Measurements from ENCODE around the gene SPATA2L. TPM values are rescaled to one million over a fixed set of nuclear protein-coding genes. Genes with fewer than 3 reads are reported as not detected.

SPATA2L gene
- total RNA-seq, 1 experiment from 2014 or later: 9.5 TPM

DNA sequence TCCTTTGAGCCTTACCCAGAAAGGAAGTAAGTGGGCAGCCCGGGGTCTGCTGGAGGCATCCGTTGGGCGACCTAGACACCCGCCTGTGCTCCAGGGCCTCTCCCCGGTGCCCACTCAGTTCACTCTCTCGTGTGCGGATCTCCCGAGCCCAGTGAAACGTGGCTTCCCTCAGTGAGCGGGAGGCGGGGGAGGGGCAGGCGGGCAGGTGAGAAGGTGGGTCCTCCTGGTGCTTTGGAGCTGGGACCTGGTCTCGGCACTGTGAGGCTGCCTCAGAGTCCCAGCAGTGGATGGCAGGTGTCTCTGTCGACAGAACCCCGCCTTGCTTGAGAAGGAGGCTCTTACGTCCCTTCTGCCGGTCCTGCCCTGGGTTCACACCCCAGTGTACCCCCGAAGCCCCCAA is 27.8 kb upstream of the SPATA2L start:
- DNase-seq (ENCODE audit: low read depth): no peak

- DNase-seq (ENCODE audit: low read depth): no peak
Observed at GRCh38 chr16:89727406-89728120, 26.1 kb upstream of the SPATA2L start.

DNA sequence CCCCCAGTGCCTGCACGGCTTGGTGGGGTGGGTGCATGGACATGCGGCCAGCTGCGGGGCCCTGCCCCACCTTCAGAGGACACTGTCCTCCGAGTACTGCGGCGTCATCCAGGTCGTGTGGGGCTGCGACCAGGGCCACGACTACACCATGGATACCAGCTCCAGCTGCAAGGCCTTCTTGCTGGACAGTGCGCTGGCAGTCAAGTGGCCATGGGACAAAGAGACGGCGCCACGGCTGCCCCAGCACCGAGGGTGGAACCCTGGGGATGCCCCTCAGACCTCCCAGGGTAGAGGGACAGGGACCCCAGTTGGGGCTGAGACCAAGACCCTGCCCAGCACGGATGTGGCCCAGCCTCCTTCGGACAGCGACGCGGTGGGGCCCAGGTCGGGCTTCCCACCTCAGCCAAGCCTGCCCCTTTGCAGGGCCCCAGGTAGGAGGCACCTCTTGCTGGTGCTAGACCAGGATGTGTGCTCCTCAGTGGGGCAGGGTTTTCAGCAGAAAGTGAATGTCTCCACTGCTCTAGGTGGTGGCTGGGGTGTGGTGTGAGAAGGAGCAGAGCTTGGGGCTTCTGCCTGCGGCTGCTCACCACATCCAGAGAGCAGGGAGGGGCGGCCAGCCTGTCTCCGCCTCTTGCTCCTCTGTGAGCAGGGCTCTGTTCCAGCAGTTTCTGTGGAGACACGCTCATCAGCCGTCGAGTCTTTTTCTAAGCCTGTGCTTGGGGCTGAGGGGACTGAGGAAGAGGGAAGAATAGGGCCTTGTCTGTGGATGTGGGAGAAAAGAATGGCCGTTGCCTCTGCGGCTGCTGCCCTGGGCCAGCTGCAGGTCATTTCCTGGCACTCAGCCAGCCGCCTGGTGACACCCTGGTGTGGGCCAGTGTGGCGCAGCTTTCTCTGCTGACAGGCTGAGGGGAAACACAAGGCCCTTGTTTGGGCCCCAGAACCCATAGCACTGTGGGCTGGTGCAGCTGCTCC is 22.1 kb upstream of the SPATA2L start:
- DNase-seq (ENCODE audit: low read depth): peak; percentile 37

DNA sequence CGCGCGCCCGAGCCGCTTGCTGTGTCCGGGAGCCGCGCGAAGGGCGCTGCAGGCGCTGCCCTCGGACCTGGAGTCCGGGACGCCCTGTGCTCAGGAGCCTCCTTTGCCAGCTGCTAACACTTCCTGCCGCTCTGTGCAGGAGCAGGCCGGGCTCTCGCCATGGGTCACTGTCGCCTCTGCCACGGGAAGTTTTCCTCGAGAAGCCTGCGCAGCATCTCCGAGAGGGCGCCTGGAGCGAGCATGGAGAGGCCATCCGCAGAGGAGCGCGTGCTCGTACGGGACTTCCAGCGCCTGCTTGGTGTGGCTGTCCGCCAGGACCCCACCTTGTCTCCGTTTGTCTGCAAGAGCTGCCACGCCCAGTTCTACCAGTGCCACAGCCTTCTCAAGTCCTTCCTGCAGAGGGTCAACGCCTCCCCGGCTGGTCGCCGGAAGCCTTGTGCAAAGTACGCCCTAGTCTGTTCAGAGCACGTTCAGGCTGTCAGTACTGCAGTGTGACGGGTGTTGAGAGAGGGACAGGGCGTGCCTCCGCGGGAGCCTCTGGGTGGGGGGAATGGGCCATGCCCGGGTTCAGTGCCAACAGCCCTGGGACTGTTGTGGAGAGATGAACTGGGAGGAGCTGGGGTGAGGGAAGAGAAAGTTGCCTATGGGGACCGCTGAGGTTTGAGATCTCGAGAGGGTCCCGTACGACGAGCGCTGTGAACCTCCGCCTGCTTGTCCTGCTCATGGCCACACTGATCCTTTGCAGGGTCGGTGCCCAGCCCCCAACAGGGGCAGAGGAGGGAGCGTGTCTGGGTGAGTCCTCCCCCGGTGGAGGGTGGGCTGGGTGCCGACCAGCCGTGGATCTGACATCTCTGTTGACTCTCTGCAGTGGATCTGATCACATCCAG is 21.1 kb upstream of the SPATA2L start:
- peak; percentile 76 for DNase-seq (ENCODE audit: low read depth)

- DNase-seq (ENCODE audit: low read depth): peak; percentile 78
Observed at GRCh38 chr16:89721546-89722391, 20.3 kb upstream of the SPATA2L start.

- peak; percentile 69 for DNase-seq (ENCODE audit: low read depth)
Observed at GRCh38 chr16:89720813-89721545, 19.5 kb upstream of the SPATA2L start, which contains the start of the genes VPS9D1 and ZNF276. Gene VPS9D1, minus strand, starts transcription at chr16:89720898. Its CDS starts 37 bp downstream, at chr16:89720861. Gene ZNF276, plus strand, starts transcription at chr16:89721537. Its CDS starts 104 bp downstream, at chr16:89721641.

GRCh38 chr16:89720551-89720812 is 19.0 kb upstream of the SPATA2L start:
- DNase-seq (ENCODE audit: low read depth): peak; percentile 25

DNA sequence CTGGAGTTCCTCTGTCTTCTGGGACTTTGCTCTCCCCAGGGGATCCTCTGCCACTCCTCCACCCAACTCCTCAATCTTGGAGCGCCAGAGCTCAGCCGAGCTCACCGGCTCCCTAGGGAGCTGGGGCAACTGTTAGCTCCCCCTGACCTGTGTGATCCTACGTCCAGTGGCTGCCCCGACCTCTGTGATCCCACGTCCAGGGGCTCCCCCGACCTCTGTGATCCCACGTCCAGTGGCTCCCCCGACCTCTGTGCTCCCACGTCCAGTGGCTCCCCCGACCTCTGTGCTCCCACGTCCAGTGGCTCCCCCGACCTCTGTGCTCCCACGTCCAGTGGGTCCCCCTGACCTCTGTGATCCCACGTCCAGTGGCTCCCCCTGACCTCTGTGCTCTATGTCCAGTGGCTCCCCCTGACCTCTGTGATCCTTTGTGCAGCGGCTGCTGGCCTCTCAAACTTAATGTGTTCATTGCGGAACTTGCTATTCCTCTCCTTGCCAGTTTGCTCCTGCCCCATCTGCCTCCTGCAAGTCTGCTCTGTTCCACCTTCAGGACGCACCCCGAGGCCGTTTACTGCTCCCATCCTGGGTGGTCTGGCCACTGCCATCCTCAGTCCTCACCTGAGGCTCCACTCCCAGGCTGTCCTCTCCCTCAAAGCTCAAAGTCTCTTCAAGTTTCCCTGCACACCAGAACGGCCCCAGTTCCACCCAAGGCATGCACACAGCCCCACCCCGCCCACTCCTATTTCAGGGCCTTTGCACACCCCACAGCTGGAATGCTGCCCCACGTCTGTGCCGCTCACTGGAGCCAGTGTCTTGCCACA is 16.4 kb upstream of the SPATA2L start:
- DNase-seq (ENCODE audit: low read depth): no peak

GRCh38 chr16:89716916-89717687 is 15.6 kb upstream of the SPATA2L start:
- no peak for DNase-seq (ENCODE audit: low read depth)

- DNase-seq (ENCODE audit: low read depth): no peak
Observed at GRCh38 chr16:89716493-89716892, 15.0 kb upstream of the SPATA2L start.

DNA sequence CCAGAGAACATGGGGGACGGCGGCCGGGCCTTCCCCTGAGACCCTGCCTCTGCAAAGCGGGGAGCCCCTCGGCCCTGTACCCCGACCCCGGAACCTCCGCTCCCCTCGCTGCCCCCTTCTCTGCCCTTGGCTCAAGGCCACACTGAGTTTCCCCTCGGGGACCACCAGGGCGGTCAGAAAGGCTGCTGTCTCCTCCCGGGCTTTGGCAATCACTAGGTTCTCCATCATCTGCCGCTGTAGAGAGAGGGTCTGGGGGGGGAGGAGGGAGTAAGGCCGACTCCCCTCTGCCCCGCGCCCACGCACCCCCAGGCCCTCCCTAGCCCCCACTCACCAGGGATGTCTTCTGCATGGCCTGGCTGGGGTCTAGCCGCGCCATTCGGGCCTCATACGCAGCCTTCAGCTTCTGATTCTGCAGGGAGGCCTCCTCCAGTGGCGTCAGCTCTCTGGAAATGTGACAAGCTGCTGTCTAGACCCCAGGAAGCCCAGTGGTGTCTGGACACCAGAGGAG is 10.8 kb upstream of the SPATA2L start:
- no peak for DNase-seq (ENCODE audit: low read depth)

DNA sequence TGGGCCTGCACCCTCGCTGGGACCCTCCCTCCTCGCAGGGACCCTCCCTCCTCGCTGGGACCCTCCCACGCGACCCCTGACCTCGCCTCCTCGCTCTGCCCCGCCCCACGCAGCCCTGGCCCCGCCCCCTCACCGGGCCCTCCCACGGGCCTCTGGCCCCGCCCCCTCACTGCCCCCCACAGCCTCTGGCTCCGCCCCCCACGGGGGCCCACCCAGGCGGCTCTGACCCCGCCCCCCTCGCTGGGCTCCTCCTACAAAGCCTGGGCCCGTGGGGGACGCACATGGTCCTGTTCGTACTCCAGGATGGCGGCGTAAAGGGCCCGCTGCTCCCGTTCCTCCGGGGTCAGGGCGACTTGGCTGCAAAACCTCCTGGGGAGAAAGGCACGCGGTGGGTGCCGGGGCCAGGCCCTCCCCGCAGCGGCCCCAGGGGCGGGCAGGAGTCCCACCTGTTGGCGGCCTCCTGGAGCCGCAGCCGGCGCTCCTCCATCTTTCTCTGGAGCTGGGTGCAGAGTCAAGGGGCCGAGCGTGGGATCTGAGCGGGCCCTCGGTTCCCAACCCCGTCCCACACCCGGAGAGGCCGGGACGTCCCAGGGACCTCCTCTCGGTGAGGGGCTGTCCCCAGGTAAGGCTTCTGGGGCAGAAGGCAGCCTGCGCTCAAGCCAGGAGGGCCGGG is 10.2 kb upstream of the SPATA2L start:
- DNase-seq (ENCODE audit: low read depth): peak; percentile 40

DNA sequence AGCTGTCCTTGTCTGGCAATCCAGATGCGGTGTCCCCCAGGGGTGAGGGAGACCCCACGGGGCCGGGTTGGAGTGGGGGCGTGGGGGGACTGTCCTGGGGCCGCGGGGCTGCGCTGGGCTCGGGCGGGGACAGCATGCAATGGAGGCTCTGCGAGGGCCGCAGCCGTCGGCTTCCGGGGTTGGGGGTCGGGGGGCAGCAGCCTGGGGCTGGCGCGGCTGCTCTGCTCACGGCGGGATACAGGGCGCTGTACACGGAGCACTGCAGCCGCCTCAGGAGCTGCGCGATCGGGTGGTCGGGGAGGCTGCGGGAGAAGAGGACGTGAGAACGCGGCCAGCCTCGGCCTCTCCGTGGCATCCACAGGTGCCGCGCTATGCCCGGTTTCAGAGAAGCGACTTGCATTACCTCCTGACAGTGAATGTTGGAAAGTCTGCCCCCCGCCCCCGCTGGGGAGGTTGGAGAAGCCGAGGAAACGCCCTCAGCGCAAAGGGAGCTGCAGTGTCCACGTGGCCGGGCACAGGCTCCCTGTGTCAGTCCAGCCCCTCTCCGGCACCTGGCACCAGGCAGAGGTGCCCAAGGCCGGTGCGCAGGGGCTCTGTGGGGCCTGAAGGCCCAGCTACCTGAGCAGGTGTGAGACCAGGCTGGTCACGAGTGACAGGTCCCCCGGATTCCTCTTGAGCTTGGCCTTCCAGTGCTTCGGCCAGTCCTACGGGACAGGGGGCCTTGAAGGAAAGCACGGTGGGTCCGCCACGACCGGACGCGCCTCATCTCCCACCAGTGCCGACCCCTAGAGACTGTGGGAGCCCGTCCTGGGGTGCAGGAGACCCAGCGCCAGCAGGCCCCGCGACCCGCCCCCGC is 9.4 kb upstream of the SPATA2L start:
- DNase-seq (ENCODE audit: low read depth): no peak

GRCh38 chr16:89709716-89710432 is 8.4 kb upstream of the SPATA2L start:
- no peak for DNase-seq (ENCODE audit: low read depth)

DNA sequence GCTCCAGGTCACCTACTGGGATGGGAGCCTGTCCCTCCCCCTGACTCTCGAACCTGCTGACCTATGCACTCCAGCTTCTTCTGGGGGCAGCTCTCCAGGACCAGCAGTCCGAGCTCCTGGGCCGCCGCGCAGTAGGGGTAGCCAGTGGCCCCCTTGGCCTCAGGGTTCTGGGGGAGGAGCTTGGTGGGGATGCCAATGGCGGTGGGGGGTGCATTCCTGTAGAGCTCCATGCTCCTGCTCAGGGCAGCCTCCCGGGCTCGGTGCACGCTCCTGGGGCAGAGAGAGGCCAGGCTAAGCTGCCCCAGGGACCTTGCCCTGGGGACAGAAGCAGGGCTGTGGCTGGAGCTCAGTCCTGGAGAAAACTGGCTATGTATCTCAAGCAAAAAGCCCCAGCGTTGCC is 7.7 kb upstream of the SPATA2L start:
- no peak for DNase-seq (ENCODE audit: low read depth)

DNA sequence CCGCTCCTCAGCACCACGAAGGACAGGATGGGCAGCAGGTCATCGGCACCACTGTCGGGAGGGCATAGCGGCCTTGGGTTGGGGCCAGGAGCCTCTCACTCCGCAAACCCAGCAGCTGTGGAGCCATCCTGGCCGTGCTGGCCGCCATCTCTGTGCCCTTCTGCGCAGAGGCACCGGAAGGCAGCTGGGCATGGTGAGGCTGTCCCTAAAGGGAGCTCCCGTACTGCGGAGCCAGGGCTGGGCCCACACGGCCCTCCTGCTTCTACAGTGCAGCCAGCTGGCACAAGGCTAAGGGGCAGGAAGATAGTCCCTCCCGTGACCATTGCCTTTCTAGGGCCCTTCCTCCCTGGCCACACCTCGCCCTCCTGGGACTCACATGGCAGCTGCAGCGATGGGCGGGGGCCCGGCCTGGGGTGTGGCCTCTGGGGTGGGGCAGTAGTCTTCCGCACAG is 7.0 kb upstream of the SPATA2L start:
- no peak for DNase-seq (ENCODE audit: low read depth)

Data from RPMI7951 (cell line).